ENCODE results near the gene TCF15. TPM values are rescaled to one million over a fixed set of nuclear protein-coding genes. Genes with fewer than 3 reads are reported as not detected.

The TCF15 gene
- total RNA-seq, 4 donors from 2014 or later, result 3.0 to 6.6 (median 4.5) TPM; not detected in 1

DNA sequence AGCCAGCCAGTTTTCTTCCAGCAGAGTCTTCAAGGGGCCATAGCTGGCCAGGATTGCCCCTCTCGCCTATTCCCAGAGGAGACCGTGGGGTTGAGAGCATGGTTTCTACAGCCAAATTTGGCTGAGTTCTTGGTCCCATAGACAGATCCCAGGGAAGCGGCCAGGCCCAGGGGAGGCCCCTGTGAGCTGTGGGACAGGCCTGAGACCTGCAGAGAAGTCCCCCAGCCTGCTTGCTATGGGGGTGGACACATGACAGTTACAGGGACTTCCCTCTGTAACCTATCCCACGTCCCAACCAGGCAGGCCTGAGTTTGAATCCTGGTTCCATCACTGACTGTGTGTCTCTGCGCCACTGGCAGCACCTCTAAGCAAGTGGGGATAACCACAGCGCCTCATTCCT lies 2.6 kb downstream of the TCF15 start:
- TF ChIP-seq EP300 (IDR thresholded peaks at IDR 0.05) (no peak), POLR2A (IDR thresholded peaks at IDR 0.05) (no peak), POLR2AphosphoS5 (IDR thresholded peaks at IDR 0.05) (no peak)
- TF ChIP-seq, protein P1, sequence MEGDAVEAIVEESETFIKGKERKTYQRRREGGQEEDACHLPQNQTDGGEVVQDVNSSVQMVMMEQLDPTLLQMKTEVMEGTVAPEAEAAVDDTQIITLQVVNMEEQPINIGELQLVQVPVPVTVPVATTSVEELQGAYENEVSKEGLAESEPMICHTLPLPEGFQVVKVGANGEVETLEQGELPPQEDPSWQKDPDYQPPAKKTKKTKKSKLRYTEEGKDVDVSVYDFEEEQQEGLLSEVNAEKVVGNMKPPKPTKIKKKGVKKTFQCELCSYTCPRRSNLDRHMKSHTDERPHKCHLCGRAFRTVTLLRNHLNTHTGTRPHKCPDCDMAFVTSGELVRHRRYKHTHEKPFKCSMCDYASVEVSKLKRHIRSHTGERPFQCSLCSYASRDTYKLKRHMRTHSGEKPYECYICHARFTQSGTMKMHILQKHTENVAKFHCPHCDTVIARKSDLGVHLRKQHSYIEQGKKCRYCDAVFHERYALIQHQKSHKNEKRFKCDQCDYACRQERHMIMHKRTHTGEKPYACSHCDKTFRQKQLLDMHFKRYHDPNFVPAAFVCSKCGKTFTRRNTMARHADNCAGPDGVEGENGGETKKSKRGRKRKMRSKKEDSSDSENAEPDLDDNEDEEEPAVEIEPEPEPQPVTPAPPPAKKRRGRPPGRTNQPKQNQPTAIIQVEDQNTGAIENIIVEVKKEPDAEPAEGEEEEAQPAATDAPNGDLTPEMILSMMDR (IDR thresholded peaks at IDR 0.05), result no peak
- peaks cover 66% of the 10 kb centered on the region for H3K27me3 ChIP-seq

DNA sequence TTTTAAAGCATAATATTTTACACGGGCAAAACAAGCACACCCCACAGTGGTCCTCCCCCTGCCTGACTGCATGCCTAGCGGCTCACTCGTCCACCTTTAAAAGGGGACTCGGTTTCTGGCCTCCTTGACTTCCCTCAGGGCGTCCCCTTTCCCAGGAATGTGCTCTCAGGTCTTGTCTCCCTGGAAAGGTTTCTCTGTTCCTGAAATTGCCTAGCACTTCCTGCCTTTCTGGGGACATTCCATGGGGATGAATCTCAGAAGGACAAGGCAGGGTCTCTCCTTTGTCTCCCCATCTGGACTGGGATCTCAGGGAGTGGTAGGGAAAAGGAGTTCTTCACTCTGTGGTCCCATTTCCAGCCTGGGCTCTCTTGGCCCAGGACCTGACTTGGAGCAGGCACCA lies 4.9 kb downstream of the TCF15 start:
- peaks cover 44% of the 10 kb centered on the region for H3K27me3 ChIP-seq
- H3K27ac ChIP-seq, result peak overlapping the region in 2 of 4 donors; percentile 37 to 38
- H3K36me3 ChIP-seq, result no peaks in the 10 kb centered on the region
- peaks cover 0 to 8% (median 0%) of the 10 kb centered on the region in 3 donors for H3K4me1 ChIP-seq
- TF ChIP-seq, protein P1 (IDR thresholded peaks at IDR 0.05), result no peak
- TF ChIP-seq POLR2A (IDR thresholded peaks at IDR 0.05) (no peak), EP300 (IDR thresholded peaks at IDR 0.05) (no peak), POLR2AphosphoS5 (IDR thresholded peaks at IDR 0.05) (no peak)
- WGBS, 2 donors (ENCODE audit: low coverage in 1 of 2), result 65 to 72% methylated on average over 4 to 5 of the region's 5 CpGs
- no peak for ATAC-seq
- no peaks in the 10 kb centered on the region for H3K9me3 ChIP-seq
- no peak overlapping the region for H3K4me3 ChIP-seq

More for the DNA sequence above, 2.6 kb downstream of the TCF15 start:
- Histone ChIP-seq H3K4me1 (peaks cover 0 to 23% (median 0%) of the 10 kb centered on the region in 3 donors), H3K27ac (peak overlapping the region in 2 of 4 donors; percentile 17 to 63), H3K36me3 (no peaks in the 10 kb centered on the region), H3K4me3 (peak overlapping the region in 1 of 2 donors; percentile 47), H3K9me3 (no peaks in the 10 kb centered on the region)
- WGBS, 2 donors (ENCODE audit: low coverage in 1 of 2), result 87 to 100% methylated on average over 2 of the region's 6 CpGs
- ATAC-seq, result no peak

DNA sequence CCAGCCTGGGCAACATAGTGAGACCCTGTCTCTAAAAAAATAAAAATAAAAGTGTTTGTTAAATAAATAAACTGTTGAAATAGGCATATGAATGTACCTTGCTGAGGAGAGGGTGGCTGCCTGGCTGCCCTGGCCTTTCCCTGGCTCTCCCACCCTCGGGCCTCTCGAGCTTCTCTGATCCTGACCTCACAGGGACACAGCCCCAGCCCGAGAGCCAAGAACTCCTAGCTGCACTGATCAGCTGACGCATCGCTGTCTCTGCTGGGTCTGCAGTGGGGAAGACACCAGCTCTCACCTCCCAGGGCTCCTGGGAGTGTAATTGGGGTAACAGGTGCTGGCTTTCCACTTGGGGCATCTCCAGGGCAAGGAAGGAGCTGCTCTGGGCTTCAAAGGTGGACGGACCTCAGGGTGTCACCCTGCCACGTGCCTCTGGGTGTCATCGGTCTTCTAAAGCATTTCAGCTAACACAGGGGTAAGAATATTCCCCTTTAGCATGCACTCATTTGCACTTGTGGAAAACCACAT lies 6.9 kb downstream of the TCF15 start:
- WGBS, 2 donors (ENCODE audit: low coverage in 1 of 2), result 53 to 69% methylated on average over 4 of the region's 8 CpGs
- H3K4me3 ChIP-seq, result no peak overlapping the region
- no peak for TF ChIP-seq POLR2A (IDR thresholded peaks at IDR 0.05)
- no peak for TF ChIP-seq POLR2AphosphoS5 (IDR thresholded peaks at IDR 0.05)
- TF ChIP-seq EP300 (IDR thresholded peaks at IDR 0.05), result no peak
- TF ChIP-seq, protein P1 (IDR thresholded peaks at IDR 0.05), result no peak
- no peaks in the 10 kb centered on the region for H3K36me3 ChIP-seq
- ATAC-seq, result no peak
- H3K9me3 ChIP-seq, result no peaks in the 10 kb centered on the region
- peak overlapping the region in 2 of 4 donors; percentile 43 to 52 for H3K27ac ChIP-seq
- H3K27me3 ChIP-seq, result peaks cover 24% of the 10 kb centered on the region
- H3K4me1 ChIP-seq, result no peaks in the 10 kb centered on the region

DNA sequence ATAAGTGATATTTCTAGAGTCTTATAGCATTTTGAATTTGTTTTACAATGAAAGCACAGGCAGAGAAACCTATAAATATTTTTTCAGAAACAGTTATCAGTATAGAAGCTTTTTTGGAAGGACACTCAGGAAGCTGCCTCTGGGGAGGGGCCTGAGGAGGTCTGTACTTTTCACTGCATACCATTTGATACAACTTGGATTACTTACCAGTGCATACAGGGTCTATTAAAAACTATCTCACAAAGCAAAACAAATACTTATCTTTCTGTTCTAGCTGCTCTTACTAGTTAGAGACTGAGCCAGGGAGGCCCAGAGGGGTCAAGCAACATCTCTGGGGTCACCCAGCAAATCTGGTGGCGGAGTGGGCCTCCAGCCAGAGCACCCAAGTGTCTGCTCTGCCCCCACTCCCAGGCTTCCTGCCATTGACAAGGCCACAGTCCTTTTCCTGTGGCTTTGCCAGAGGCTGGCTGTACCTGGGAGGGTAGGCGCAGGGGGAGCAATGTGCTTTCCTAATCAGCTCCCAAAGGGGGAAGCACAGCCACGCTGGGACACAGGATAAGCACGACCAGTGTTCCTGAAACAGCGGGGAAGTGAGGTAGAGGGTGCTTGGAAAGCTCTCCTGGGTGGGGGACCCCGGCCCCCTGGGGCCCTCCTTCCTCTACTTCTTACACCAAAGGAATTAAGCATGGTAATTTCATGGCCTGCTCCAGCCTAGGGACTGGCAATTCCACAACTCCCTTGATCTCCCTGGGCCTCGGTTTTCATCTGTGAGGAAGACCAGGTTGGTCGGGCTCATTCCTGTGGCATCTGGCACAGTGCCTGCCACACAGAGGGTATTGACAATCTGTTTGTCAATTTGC lies 7.8 kb downstream of the TCF15 start:
- TF ChIP-seq POLR2A (IDR thresholded peaks at IDR 0.05), result no peak
- TF ChIP-seq EP300 (IDR thresholded peaks at IDR 0.05), result no peak
- TF ChIP-seq POLR2AphosphoS5 (IDR thresholded peaks at IDR 0.05), result no peak
- TF ChIP-seq, protein P1 (IDR thresholded peaks at IDR 0.05), result no peak
- H3K4me3 ChIP-seq, result no peak overlapping the region
- no peaks in the 10 kb centered on the region for H3K4me1 ChIP-seq
- H3K27me3 ChIP-seq, result peaks cover 16% of the 10 kb centered on the region
- H3K9me3 ChIP-seq, result no peaks in the 10 kb centered on the region
- ATAC-seq, result peak; percentile 42
- H3K36me3 ChIP-seq, result no peaks in the 10 kb centered on the region
- peak overlapping the region in 2 of 4 donors; percentile 43 to 52 for H3K27ac ChIP-seq
- no CpG with 5 or more reads among the region's 8 CpGs for WGBS, 2 donors (ENCODE audit: low coverage in 1 of 2)
